ENCODE measurements around the gene BSDC1.
A peak's percentile ranks its signal among the peaks of the same experiment; 100 is the strongest.

DNA sequence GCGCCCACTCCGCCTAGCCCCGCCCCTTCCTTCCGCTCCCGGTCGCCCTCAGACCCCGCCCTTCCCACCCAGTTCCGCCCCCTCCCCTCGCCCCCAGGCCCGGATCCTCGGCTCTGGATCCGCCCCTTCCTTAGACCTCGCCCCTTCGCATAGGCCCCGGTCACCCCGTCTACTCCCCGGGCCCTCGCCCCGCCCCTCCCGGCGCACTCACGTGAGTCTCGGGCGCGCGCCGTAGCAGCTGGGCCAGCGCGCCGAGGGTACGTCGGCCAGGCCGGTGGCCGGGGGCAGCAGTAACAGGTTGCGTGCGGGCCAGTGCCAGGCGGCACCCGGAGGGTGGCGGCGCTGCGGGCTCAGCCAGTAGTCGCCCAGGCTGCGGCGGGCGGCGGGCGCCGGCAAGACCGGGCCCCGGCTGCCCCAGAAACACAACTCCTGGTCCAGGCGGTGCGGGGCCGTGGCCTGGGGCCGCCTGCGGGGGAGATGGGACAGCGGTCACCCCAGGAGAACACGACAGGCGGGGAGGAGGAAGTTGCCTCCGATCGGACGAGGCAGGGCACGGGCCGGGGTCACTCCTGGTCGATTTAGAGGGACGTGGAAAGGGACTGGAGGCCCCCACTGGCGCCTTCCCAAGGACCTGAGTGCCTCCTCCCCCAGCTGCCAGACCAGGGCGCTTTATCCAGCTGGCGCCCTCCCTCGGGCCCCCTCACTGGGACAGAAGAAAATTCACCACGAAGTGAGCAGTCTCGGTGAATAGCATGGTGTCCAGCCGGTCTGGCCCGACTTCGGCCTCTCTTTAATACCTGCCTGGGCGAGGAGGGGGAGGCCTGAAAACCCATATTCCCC is 42.6 kb downstream of the BSDC1 start:
- TF ChIP-seq, protein P1, sequence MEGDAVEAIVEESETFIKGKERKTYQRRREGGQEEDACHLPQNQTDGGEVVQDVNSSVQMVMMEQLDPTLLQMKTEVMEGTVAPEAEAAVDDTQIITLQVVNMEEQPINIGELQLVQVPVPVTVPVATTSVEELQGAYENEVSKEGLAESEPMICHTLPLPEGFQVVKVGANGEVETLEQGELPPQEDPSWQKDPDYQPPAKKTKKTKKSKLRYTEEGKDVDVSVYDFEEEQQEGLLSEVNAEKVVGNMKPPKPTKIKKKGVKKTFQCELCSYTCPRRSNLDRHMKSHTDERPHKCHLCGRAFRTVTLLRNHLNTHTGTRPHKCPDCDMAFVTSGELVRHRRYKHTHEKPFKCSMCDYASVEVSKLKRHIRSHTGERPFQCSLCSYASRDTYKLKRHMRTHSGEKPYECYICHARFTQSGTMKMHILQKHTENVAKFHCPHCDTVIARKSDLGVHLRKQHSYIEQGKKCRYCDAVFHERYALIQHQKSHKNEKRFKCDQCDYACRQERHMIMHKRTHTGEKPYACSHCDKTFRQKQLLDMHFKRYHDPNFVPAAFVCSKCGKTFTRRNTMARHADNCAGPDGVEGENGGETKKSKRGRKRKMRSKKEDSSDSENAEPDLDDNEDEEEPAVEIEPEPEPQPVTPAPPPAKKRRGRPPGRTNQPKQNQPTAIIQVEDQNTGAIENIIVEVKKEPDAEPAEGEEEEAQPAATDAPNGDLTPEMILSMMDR (IDR thresholded peaks at IDR 0.05) = peak in 2 of 12 donors; percentile 20 to 33
- TF ChIP-seq POLR2A (IDR thresholded peaks at IDR 0.05) = peak; percentile 81 to 94

All from heart left ventricle (tissue), 13 donors.